K562 (cell line): Measurements from ENCODE around the gene FIS1. TPM values are rescaled to one million over a fixed set of nuclear protein-coding genes. Genes with fewer than 3 reads are reported as not detected.
A peak's percentile ranks its signal among the peaks of the same experiment; 100 is the strongest.

Experiments used
- ATAC-seq: fragments of 200-7000 bp; cut with Tn5 transposase; 3 replicates; pipeline ENCODE4 v1.9.1; 2020; ENCODE audit warnings: moderate library complexity
- BruUV-seq: library from RNA; stranded (reverse); fragments of 400-500 nt; replicated peaks from 2 replicates; lab custom pipeline; 2021; lab: Mats Ljungman, UMichigan
- CTCF ChIA-PET: fragments of 300-600 bp; formaldehyde crosslinking; extraction: SDS; loops from one replicate; lab custom pipeline; 2021; ENCODE audit warnings: low intra/inter-chr PET ratio; lab: Yijun Ruan, JAX
- POLR2A ChIA-PET: fragments of 300-600, 350-650 bp; sonication (Branson Sonifier 250); formaldehyde crosslinking; extraction: SDS; loops from one replicate; lab custom pipeline; 2021; ENCODE audit warnings: antibody characterized with exemption, inconsistent platforms; lab: Yijun Ruan, JAX
- DNase-seq, 4 experiments: peaks; one replicate each; pipeline versions ENCODE4 v3.0.0 to v3.0.0-alpha.2; 2011 to 2018; ENCODE audit warnings: low spot score in 3 of 4, mixed read lengths in 3 of 4; ENCODE audit errors: extremely low read depth in 1 of 4
- FAIRE-seq: peaks from 2 replicates; lab custom pipeline; 2011; peaks lifted over from hg19 to GRCh38; lab: Jason Lieb, UNC
- H2AFZ ChIP-seq: 2 replicates; pipeline ENCODE4 v1.6.0; 2011; ENCODE audit warnings: low read depth, low read length, control low read depth, inconsistent platforms
- H3K27ac ChIP-seq: fragments of 200-600 bp; 3 replicates; pipeline ENCODE4 v1.8.0; 2011; ENCODE audit warnings: low read depth, mild to moderate bottlenecking, control low read depth, inconsistent platforms, low read length, moderate library complexity, mixed read lengths; ENCODE audit errors: extremely low read depth
- H3K27me3 ChIP-seq, 2 experiments: fragments of 300-600 bp in 1 of 2; 2 replicates in 1 of 2; 3 replicates in 1 of 2; pipeline versions ENCODE4 v1.6.0 to v1.8.0; 2011; ENCODE audit warnings: inconsistent platforms in 2 of 2, low read length in 2 of 2, mild to moderate bottlenecking in 1 of 2, mixed read lengths in 1 of 2, moderate library complexity in 1 of 2; ENCODE audit not compliant: control insufficient read depth in 2 of 2, insufficient read depth in 2 of 2
- H3K36me3 ChIP-seq: fragments of 300-600 bp; 3 replicates; pipeline ENCODE4 v1.8.0; 2011; ENCODE audit warnings: mild to moderate bottlenecking, low read length, inconsistent platforms; ENCODE audit not compliant: control insufficient read depth, insufficient read depth
- H3K4me1 ChIP-seq, 2 experiments: fragments of 200-600 bp in 1 of 2; replicated peaks in 1 of 2; 2 replicates in 1 of 2; 3 replicates in 1 of 2; pipeline versions ENCODE4 v1.5.1 to v1.8.0; 2011; ENCODE audit warnings: inconsistent platforms in 2 of 2, low read length in 2 of 2, mild to moderate bottlenecking in 1 of 2, mixed read lengths in 1 of 2, moderate library complexity in 1 of 2; ENCODE audit not compliant: control insufficient read depth in 2 of 2, insufficient read depth in 2 of 2
- H3K4me2 ChIP-seq: 2 replicates; pipeline ENCODE4 v1.6.1; 2011; ENCODE audit warnings: low read length, control low read depth, inconsistent platforms, mixed read lengths; ENCODE audit not compliant: insufficient read depth
- H3K4me3 ChIP-seq: fragments of 200-600 bp; sonication (generic), shearing (Covaris generic); 2 replicates; pipeline ENCODE4 v1.5.1; 2016; ENCODE audit warnings: control low read depth, inconsistent platforms
- H3K79me2 ChIP-seq: fragments of 200-600 bp; 3 replicates; pipeline ENCODE4 v1.8.0; 2011; ENCODE audit warnings: low read length, inconsistent platforms; ENCODE audit not compliant: control insufficient read depth, insufficient read depth
- H3K9ac ChIP-seq, 2 experiments: 2 replicates each; pipeline versions ENCODE4 v1.6.0 to v1.6.1; 2011; ENCODE audit warnings: low read depth in 2 of 2, low read length in 2 of 2, control low read depth in 1 of 2, inconsistent platforms in 1 of 2, mild to moderate bottlenecking in 1 of 2, mixed read lengths in 1 of 2; ENCODE audit not compliant: insufficient read depth in 1 of 2
- H3K9me1 ChIP-seq: one replicate; pipeline ENCODE4 v1.6.0; 2011; ENCODE audit warnings: inconsistent platforms, mild to moderate bottlenecking, low read length, moderate library complexity; ENCODE audit not compliant: control insufficient read depth, insufficient read depth
- H3K9me3 ChIP-seq: replicated peaks from 2 replicates; pipeline ENCODE4 v1.5.1; 2011; ENCODE audit warnings: low read depth, low read length, inconsistent platforms; ENCODE audit not compliant: control insufficient read depth, insufficient read depth
- H4K20me1 ChIP-seq: replicated peaks from 2 replicates; pipeline ENCODE4 v1.6.1; 2011; ENCODE audit warnings: low read length, inconsistent platforms, mixed read lengths; ENCODE audit not compliant: control insufficient read depth, insufficient read depth
- HINFP ChIP-seq: fragments of 450-650 bp; conservative IDR thresholded peaks from 2 replicates; pipeline ENCODE4 v1.6.1; 2016; ENCODE audit warnings: missing genetic modification characterization, low read depth, mild to moderate bottlenecking, control low read depth, missing compliant biosample characterization
- POLR2G ChIP-seq: fragments of 200-400 bp; formaldehyde crosslinking; IDR thresholded peaks from 2 replicates; pipeline ENCODE4 v1.6.1; 2017; ENCODE audit warnings: low read depth, mild to moderate bottlenecking, antibody characterized with exemption, low read length, moderate library complexity
- RBFOX2 ChIP-seq: fragments of 200-400 bp; formaldehyde crosslinking; IDR thresholded peaks from 2 replicates; pipeline ENCODE4 v1.6.1; 2017; ENCODE audit warnings: low read depth, mild to moderate bottlenecking, low read length, moderate library complexity
- WGBS: fragments of 100-300 bp; shearing (Covaris generic); methylation state at CpG from one replicate; pipeline ENCODE4 v1.1.6; 2016; ENCODE audit warnings: low coverage, mixed read lengths; ENCODE audit not compliant: insufficient coverage; ENCODE audit errors: missing lambda C conversion rate; 5-methylcytosine and 5-hydroxymethylcytosine counted together
- in situ Hi-C: fragments of 300-500 bp; cut with MboI; formaldehyde crosslinking; loops from 4 replicates; pipeline ENCODE4 v1.15.0; 2018; ENCODE audit warnings: inconsistent platforms, mixed read lengths
- intact Hi-C: fragments of 100-400 bp; cut with micrococcal nuclease; formaldehyde crosslinking; loops from 2 replicates; pipeline ENCODE4 v1.14.2; 2022
- polyA plus RNA-seq, 8 experiments: library from polyadenylated mRNA; depleted of rRNA in 4 of 8; stranded (reverse) in 5 of 8; unstranded in 3 of 8; fragments of >200 nt; fragmentation: Nextera tagmentation in 2 of 8; fragmentation: Illumina TruSeq in 1 of 8; extraction: Ambion mirVana in 2 of 8; extraction: Trizol in 1 of 8; gene quantifications; 2 replicates each; pipeline versions ENCODE4 v1.2.1 to v1.2.3, GENCODE V29; 2011 to 2014; ENCODE audit warnings: inconsistent platforms in 1 of 8, missing spikeins in 1 of 8
- total RNA-seq, 7 experiments: library from RNA; depleted of rRNA in 6 of 7; stranded (reverse); fragments of >200 nt in 6 of 7; fragmentation: Illumina TruSeq in 2 of 7; extraction: Trizol in 2 of 7; gene quantifications; 2 replicates each; pipeline versions ENCODE4 v1.2.1 to v1.2.3, GENCODE V29; 2011 to 2021; ENCODE audit warnings: low replicate concordance in 1 of 7

Gene FIS1
- total and polyA plus RNA-seq, 9 of the 15 experiments (the other 6 are each of a cell fraction or from before 2014, with no cell fraction given): 86.0 to 257 (median 144) TPM

GRCh38 chr7:101223528-101223927 is 21.4 kb downstream of the FIS1 start:
- Histone ChIP-seq H3K4me1 (peaks cover 13 to 24% of the 10 kb centered on the region in 2 experiments; a peak in 4 of 5 replicates), H3K9me1 (peaks cover 9% of the 10 kb centered on the region), H3K4me2 (no peak overlapping the region), H3K36me3 (peaks cover 45% of the 10 kb centered on the region; the same call in 2 of the 3 replicates), H2AFZ (no peak overlapping the region), H3K4me3 (no peak overlapping the region), H3K9me3 (no peaks in the 10 kb centered on the region), H3K27me3 (no peaks in the 10 kb centered on the region), H4K20me1 (no peaks in the 10 kb centered on the region), H3K9ac (no peak overlapping the region), H3K27ac (no peak overlapping the region), H3K79me2 (peaks cover 24% of the 10 kb centered on the region)
- WGBS: 95% methylated on average over 10 of the region's 15 CpGs
- no TSS peak for BruUV-seq
- FAIRE-seq (no peak), ATAC-seq (no peak), DNase-seq (no peak)
- TF ChIP-seq POLR2G (0 out of 2 replicates have a peak, but pooled peaks have one; percentile 28), HINFP (tag) (no peak), RBFOX2 (0 out of 2 replicates have a peak, but pooled peaks have one; percentile 16)
- intact Hi-C loops (no loop called here), in situ Hi-C loops (no loop called here)
- ChIA-PET POLR2A (interaction anchor here (1.0 to 1.3 kb wide), 2 partner anchors 13 to 18 kb away, joined by 3 to 4 read pairs; no protein-coding TSS in a partner anchor), CTCF (no interaction called here)
